ENCODE measurements around the gene FXYD3. TPM values are rescaled to one million over a fixed set of nuclear protein-coding genes. Genes with fewer than 3 reads are reported as not detected.

Gene FXYD3
- total RNA-seq, 1 experiment from 2014 or later, result 36.7 TPM

GRCh38 chr19:35106898-35107541 is 8.6 kb upstream of the FXYD3 start:
- Mint-ChIP-seq H3K9me3 (ENCODE audit: unreplicated experiment) (peaks cover 9% of the 10 kb centered on the region), H3K4me1 (ENCODE audit: low read depth, unreplicated experiment) (peaks cover 7% of the 10 kb centered on the region), H3K27me3 (ENCODE audit: insufficient read depth, unreplicated experiment) (no peaks in the 10 kb centered on the region), H3K36me3 (ENCODE audit: insufficient read depth, unreplicated experiment) (no peaks in the 10 kb centered on the region), H3K4me3 (ENCODE audit: unreplicated experiment) (no peak overlapping the region), H3K27ac (ENCODE audit: unreplicated experiment) (no peak overlapping the region)
- H3K4me1 ChIP-seq, result peaks cover 5% of the 10 kb centered on the region; the same call in 1 of the 2 replicates
- H3K4me3 ChIP-seq (ENCODE audit: low read depth, low read length), result no peak overlapping the region
- H3K36me3 ChIP-seq (ENCODE audit: control insufficient read depth, insufficient read depth, low read length), result no peaks in the 10 kb centered on the region
- H3K9me3 ChIP-seq, result peaks cover 7% of the 10 kb centered on the region; the same call in 1 of the 2 replicates
- ChIA-PET CTCF (no interaction called here), POLR2A (no interaction called here)
- no peaks in the 10 kb centered on the region for H3K27me3 ChIP-seq (replicated peaks; ENCODE audit: control insufficient read depth, insufficient read depth, low read length)
- DNase-seq, result no peak
- intact Hi-C loops (cut with micrococcal nuclease; ENCODE audit: unreplicated experiment), result no loop called here
- TF ChIP-seq CTCF (IDR thresholded peaks at IDR 0.05; ENCODE audit: insufficient read depth in 1 of 2, low read depth in 1 of 2, low read length in 1 of 2, severe bottlenecking in 1 of 2, unreplicated experiment in 1 of 2), result no peak
- no TSS peak for BruUV-seq (replicated peaks)

- DNase-seq, result peak in 1 of 2 experiments; percentile 59
- H3K4me1 ChIP-seq, result peaks cover 5% of the 10 kb centered on the region; the same call in 1 of the 2 replicates
- peaks cover 7% of the 10 kb centered on the region; the same call in 1 of the 2 replicates for H3K9me3 ChIP-seq
- Mint-ChIP-seq H3K4me1 (ENCODE audit: low read depth, unreplicated experiment) (peaks cover 6% of the 10 kb centered on the region), H3K36me3 (ENCODE audit: insufficient read depth, unreplicated experiment) (no peaks in the 10 kb centered on the region), H3K9me3 (ENCODE audit: unreplicated experiment) (peaks cover 7% of the 10 kb centered on the region), H3K27me3 (ENCODE audit: insufficient read depth, unreplicated experiment) (no peaks in the 10 kb centered on the region), H3K27ac (ENCODE audit: unreplicated experiment) (no peak overlapping the region), H3K4me3 (ENCODE audit: unreplicated experiment) (no peak overlapping the region)
- ChIA-PET CTCF (no interaction called here), POLR2A (no interaction called here)
- H3K4me3 ChIP-seq (ENCODE audit: low read depth, low read length), result no peak overlapping the region
- no peak for TF ChIP-seq CTCF (IDR thresholded peaks at IDR 0.05; ENCODE audit: insufficient read depth in 1 of 2, low read depth in 1 of 2, low read length in 1 of 2, severe bottlenecking in 1 of 2, unreplicated experiment in 1 of 2)
- intact Hi-C loops (cut with micrococcal nuclease; ENCODE audit: unreplicated experiment), result no loop called here
- no peaks in the 10 kb centered on the region for H3K27me3 ChIP-seq (replicated peaks; ENCODE audit: control insufficient read depth, insufficient read depth, low read length)
- no TSS peak for BruUV-seq (replicated peaks)
- H3K36me3 ChIP-seq (ENCODE audit: control insufficient read depth, insufficient read depth, low read length), result no peaks in the 10 kb centered on the region
Observed at GRCh38 chr19:35107545-35107944, 8.1 kb upstream of the FXYD3 start.

GRCh38 chr19:35108730-35109129 is 6.9 kb upstream of the FXYD3 start:
- H3K27me3 Mint-ChIP-seq (ENCODE audit: insufficient read depth, unreplicated experiment), result no peaks in the 10 kb centered on the region
- no peaks in the 10 kb centered on the region for H3K4me1 Mint-ChIP-seq (ENCODE audit: low read depth, unreplicated experiment)
- H3K36me3 ChIP-seq (ENCODE audit: control insufficient read depth, insufficient read depth, low read length), result peaks cover 1% of the 10 kb centered on the region; the same call in 1 of the 2 replicates
- H3K9me3 Mint-ChIP-seq (ENCODE audit: unreplicated experiment), result no peaks in the 10 kb centered on the region
- POLR2A ChIA-PET, result no interaction called here
- no peak for TF ChIP-seq CTCF (IDR thresholded peaks at IDR 0.05; ENCODE audit: insufficient read depth in 1 of 2, low read depth in 1 of 2, low read length in 1 of 2, severe bottlenecking in 1 of 2, unreplicated experiment in 1 of 2)
- no TSS peak for BruUV-seq (replicated peaks)
- H3K36me3 Mint-ChIP-seq (ENCODE audit: insufficient read depth, unreplicated experiment), result no peaks in the 10 kb centered on the region
- CTCF ChIA-PET, result interaction anchor here (0.6 kb wide), 2 partner anchors 41 to 870 kb away, joined by 3 read pairs; no protein-coding TSS in a partner anchor
- H3K27me3 ChIP-seq (replicated peaks; ENCODE audit: control insufficient read depth, insufficient read depth, low read length), result no peaks in the 10 kb centered on the region
- no peak for DNase-seq
- H3K4me1 ChIP-seq, result no peaks in the 10 kb centered on the region
- no peak overlapping the region for H3K27ac Mint-ChIP-seq (ENCODE audit: unreplicated experiment)
- no peak overlapping the region for H3K4me3 Mint-ChIP-seq (ENCODE audit: unreplicated experiment)
- H3K9me3 ChIP-seq, result peaks cover 7% of the 10 kb centered on the region; the same call in 1 of the 2 replicates
- no peak overlapping the region for H3K4me3 ChIP-seq (ENCODE audit: low read depth, low read length)
- intact Hi-C loops (cut with micrococcal nuclease; ENCODE audit: unreplicated experiment), result no loop called here
